NT2/D1 (cell line): ENCODE measurements around the gene CSAD.

Experiments
- DNase-seq: peaks from one replicate; pipeline ENCODE4 v3.0.0-alpha.2; 2011; ENCODE audit warnings: low read depth, low spot score
- H3K27me3 ChIP-seq: 2 replicates; pipeline ENCODE4 v1.6.0; 2011; ENCODE audit warnings: mild to moderate bottlenecking; ENCODE audit not compliant: insufficient read length, insufficient read depth
- H3K36me3 ChIP-seq: 2 replicates; pipeline ENCODE4 v1.6.1; 2011; ENCODE audit warnings: mild to moderate bottlenecking, low read length, mixed read lengths; ENCODE audit not compliant: insufficient read depth, insufficient read length
- H3K4me1 ChIP-seq: 2 replicates; pipeline ENCODE4 v1.5.1; 2011; ENCODE audit not compliant: insufficient read depth, insufficient read length
- H3K4me3 ChIP-seq: 2 replicates; pipeline ENCODE4 v1.5.1; 2011; ENCODE audit warnings: low read depth; ENCODE audit not compliant: insufficient read length
- H3K9ac ChIP-seq: 2 replicates; pipeline ENCODE4 v1.6.0; 2011; ENCODE audit warnings: low read depth; ENCODE audit not compliant: insufficient read length
- H3K9me3 ChIP-seq: 2 replicates; pipeline ENCODE4 v1.5.1; 2011; ENCODE audit warnings: mild to moderate bottlenecking, low read length; ENCODE audit not compliant: insufficient read depth
- SUZ12 ChIP-seq: IDR thresholded peaks from 2 replicates; pipeline ENCODE4 v1.6.1; 2011; ENCODE audit not compliant: insufficient read length, insufficient read depth; ENCODE audit errors: extremely low read depth
- YY1 ChIP-seq: IDR thresholded peaks from 2 replicates; pipeline ENCODE4 v1.6.1; 2011; ENCODE audit not compliant: insufficient read length, insufficient read depth
- ZNF274 ChIP-seq: IDR thresholded peaks from 2 replicates; pipeline ENCODE4 v1.6.1; 2011; ENCODE audit warnings: mild to moderate bottlenecking, low read depth, low read length

Gene CSAD

DNA sequence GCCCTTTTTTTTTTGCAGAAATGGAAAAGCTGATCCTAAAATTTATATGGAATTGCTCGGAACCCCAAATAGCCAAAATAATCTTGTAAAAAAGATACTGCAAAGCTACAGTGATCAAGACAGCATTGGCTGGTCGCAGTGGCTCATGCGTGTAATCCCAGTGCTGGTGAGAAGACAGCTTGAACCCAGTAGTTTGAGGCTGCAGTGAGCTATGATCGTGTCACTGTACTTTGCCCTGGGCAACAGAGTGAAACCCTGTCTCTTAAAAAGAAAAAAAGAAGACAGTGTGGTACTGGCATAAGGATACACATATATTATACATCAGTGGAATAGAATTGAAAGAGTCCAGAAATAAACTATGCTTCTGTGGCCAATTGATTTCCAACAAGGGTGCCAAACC lies 20.9 kb upstream of the CSAD start:
- H3K27me3 ChIP-seq: peaks cover 24% of the 10 kb centered on the region
- no peak overlapping the region for H3K4me3 ChIP-seq
- no peak for DNase-seq
- peaks cover 2% of the 10 kb centered on the region for H3K4me1 ChIP-seq
- no peak overlapping the region for H3K9ac ChIP-seq
- no peaks in the 10 kb centered on the region for H3K36me3 ChIP-seq
- TF ChIP-seq YY1 (no peak), ZNF274 (no peak), SUZ12 (no peak)
- no peaks in the 10 kb centered on the region for H3K9me3 ChIP-seq

DNA sequence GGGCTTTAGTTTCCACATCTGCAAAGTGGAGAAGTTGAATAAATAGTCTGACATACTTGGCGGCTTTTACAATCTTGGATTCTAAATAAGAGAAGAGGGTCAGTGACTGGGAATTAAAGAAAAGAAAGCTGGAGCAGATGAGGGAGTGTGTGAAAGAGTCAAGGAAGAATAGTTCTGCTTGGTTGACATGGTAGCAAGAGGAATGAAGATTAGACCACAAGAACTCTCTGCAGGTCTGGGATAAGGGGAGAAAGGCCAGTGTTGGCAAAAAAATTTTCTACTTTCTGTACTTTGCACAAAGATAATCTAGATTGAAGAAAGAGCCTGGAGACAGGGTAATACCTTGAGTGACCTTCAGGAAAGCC lies 20.4 kb upstream of the CSAD start:
- Histone ChIP-seq H3K4me1 (peaks cover under 1% of the 10 kb centered on the region), H3K36me3 (no peaks in the 10 kb centered on the region), H3K9ac (no peak overlapping the region), H3K4me3 (no peak overlapping the region), H3K27me3 (peaks cover 28% of the 10 kb centered on the region), H3K9me3 (no peaks in the 10 kb centered on the region)
- DNase-seq: no peak
- TF ChIP-seq SUZ12: no peak
- no peak for TF ChIP-seq YY1
- no peak for TF ChIP-seq ZNF274

DNA sequence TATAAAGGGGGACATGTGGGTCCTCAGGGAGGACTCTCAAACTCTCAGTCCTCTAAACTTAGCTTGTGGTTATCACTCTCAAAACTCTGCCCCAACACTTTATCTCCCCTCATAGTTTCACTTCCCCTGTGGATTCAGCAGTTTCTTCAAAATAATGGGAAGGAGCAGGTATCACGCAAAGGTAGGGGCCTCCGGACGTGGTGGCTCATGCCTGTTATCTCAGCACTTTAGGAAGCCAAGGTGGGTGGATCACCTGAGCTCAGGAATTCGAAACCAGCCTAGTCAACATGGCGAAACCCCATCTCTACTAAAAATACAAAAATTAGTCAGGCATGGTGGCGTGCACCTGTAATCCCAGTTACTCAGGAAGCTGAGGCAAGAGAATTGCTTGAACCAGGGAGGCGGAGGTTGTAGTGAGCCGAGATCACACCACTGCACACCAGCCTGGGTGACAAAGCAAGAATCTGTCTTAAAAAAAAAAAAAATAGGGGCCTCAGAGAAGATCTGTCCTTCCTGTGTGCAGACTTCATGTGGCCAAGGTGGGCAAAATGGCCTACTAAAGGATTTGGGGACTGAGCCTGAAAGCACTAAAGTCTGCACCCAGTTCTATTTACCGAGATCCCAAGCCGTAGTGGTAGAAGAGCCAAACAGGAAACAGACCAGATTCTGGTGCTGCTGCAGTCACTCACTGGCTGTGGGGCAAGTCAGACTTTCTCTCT lies 19.9 kb upstream of the CSAD start:
- H3K9me3 ChIP-seq: no peaks in the 10 kb centered on the region
- DNase-seq: no peak
- no peak overlapping the region for H3K4me3 ChIP-seq
- no peak overlapping the region for H3K9ac ChIP-seq
- H3K36me3 ChIP-seq: no peaks in the 10 kb centered on the region
- no peaks in the 10 kb centered on the region for H3K4me1 ChIP-seq
- no peak for TF ChIP-seq ZNF274
- TF ChIP-seq YY1: no peak
- TF ChIP-seq SUZ12: no peak
- H3K27me3 ChIP-seq: peaks cover 33% of the 10 kb centered on the region

DNA sequence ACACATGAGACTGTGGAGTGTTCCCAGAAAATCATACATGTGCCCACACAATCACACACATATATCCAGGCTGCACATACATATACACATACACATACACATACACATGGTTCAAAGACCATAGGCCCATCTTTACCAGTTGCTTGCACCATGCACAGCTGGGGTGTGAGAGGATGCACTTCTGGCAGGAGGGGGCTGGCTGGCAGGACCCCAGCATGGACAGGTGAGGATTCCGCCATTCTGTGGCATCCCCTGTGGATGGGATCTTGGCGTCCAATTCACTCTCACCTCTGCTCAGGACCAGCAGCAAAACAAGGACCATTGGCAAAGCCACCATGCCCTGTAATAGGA lies 19.4 kb upstream of the CSAD start:
- no peaks in the 10 kb centered on the region for H3K9me3 ChIP-seq
- no peak for DNase-seq
- no peak overlapping the region for H3K4me3 ChIP-seq
- H3K4me1 ChIP-seq: no peaks in the 10 kb centered on the region
- no peaks in the 10 kb centered on the region for H3K36me3 ChIP-seq
- peaks cover 38% of the 10 kb centered on the region for H3K27me3 ChIP-seq
- TF ChIP-seq SUZ12 (no peak), ZNF274 (no peak), YY1 (no peak)
- H3K9ac ChIP-seq: no peak overlapping the region

DNA sequence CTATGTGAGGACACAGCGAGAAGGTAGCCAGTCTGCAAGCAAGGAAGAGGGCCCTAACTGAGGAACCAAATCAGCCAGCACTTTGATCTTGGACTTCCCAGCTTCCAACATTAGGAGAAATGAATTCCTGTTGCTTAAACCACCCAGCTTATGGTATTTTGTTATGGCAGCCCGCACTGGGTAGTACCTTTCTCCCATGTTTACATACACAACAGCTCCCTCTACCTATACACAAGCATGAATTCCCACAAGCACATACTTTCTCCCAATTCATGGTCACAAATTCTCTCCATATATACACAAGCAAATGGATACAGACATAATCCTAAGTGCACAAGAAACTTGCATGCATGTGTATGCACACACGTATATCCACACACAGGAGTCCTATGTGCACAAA lies 19.0 kb upstream of the CSAD start:
- TF ChIP-seq YY1 (no peak), SUZ12 (no peak), ZNF274 (no peak)
- H3K9ac ChIP-seq: no peak overlapping the region
- H3K36me3 ChIP-seq: no peaks in the 10 kb centered on the region
- H3K4me1 ChIP-seq: no peaks in the 10 kb centered on the region
- peaks cover 42% of the 10 kb centered on the region for H3K27me3 ChIP-seq
- H3K9me3 ChIP-seq: no peaks in the 10 kb centered on the region
- no peak overlapping the region for H3K4me3 ChIP-seq
- no peak for DNase-seq

DNA sequence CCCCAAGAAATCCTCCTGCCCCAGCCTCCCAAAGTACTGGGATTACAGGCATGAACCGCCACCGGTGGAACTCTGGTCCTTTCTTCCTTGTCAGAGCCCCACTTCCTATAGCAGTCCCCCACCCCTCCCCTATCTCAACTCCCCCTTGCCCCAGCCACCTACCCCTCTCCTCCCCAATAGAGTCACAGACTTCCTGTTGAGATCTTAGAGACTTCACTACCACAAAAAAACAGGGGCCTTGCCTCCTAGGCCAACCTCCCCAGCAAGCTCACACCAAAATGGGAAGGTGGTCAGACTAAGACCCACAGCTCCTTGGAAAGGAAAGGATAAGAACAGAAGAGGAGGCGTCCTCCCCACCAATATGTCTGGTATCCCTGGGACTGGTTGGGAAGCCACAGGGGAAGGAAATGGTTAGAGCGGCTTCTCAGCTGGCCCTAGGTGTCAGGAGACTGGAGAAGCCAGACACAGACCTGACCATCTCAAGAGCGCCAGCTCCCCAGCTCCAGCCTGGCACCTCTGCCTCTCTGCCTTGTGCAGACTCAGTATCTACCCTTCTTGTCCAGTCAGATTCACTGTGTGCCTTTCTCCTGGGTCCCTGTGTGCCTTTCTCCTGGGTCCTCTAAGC lies 17.9 kb upstream of the CSAD start:
- Histone ChIP-seq H3K9me3 (no peaks in the 10 kb centered on the region), H3K36me3 (no peaks in the 10 kb centered on the region), H3K4me3 (no peak overlapping the region), H3K9ac (no peak overlapping the region), H3K4me1 (no peaks in the 10 kb centered on the region), H3K27me3 (peaks cover 53% of the 10 kb centered on the region)
- DNase-seq: no peak
- TF ChIP-seq YY1 (no peak), ZNF274 (no peak), SUZ12 (no peak)

DNA sequence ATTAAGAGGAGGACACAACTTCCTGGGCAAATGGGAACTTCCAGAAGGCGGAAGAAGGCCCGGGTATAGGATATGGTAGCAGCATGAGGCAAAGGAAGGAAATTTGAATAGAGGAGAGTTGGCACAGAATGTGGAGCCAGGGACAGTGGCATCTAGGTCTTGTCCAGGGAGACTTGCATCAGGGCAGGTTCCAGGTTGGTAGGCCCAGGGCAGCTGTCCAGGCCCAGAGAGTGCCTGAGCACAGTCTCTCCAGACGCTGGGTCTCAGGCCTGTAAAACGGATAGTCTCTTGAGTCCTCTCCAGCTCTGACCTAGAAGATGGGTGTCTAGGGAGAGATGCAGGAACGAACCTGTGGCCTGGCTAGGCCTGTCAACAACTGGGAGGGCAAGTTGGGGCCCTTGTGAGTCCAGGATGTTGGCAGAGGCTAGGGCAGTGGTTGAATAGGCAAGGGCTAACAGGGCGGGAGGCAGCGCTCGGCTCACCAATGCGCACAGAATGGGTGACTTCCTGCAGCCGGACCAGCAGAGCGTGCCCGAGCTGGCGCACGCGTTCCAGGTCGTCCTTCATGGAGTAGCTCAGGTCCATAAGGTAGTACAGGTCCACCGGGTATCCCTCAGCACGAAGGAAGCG lies 16.4 kb upstream of the CSAD start:
- Histone ChIP-seq H3K9me3 (no peaks in the 10 kb centered on the region), H3K36me3 (peaks cover 1% of the 10 kb centered on the region), H3K27me3 (peaks cover 61% of the 10 kb centered on the region), H3K9ac (no peak overlapping the region), H3K4me1 (no peaks in the 10 kb centered on the region), H3K4me3 (no peak overlapping the region)
- TF ChIP-seq ZNF274 (no peak), SUZ12 (no peak), YY1 (no peak)
- no peak for DNase-seq
